Measurements from ENCODE around the gene JTB. TPM values are rescaled to one million over a fixed set of nuclear protein-coding genes. Genes with fewer than 3 reads are reported as not detected.

JTB gene
- polyA plus RNA-seq, 1 donor from 2014 or later: 257 TPM

DNA sequence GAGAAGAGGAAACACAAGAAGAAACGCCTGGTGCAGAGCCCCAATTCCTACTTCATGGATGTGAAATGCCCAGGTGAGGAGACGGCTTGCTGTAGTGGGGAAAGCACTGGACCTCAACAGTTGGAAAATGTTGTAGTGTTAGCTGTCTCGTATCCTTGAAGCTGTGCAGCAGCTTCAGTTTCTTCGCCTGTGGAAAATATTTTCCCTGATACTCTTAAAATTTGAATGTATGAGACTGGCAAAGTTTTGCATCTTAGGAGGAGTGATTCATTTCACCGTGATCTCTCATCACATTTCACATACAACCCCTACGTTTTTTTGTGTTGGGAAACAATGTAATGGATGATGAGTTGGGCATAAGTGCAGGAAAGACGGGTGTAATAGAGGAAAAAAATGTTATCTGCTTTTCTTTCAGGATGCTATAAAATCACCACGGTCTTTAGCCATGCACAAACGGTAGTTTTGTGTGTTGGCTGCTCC is 13.7 kb upstream of the JTB start:
- Histone ChIP-seq H3F3A (ENCODE audit: insufficient read depth, low read length, poor library complexity, severe bottlenecking) (no peaks in the 10 kb centered on the region), H3K9me3 (ENCODE audit: low read length) (no peaks in the 10 kb centered on the region), H3K36me3 (ENCODE audit: insufficient read depth, low read length) (peaks cover 8% of the 10 kb centered on the region), H3K4me3 (ENCODE audit: low read length) (peak overlapping the region; percentile 71), H3K9me2 (ENCODE audit: insufficient read depth, low read length) (no peaks in the 10 kb centered on the region), H3K27me3 (ENCODE audit: insufficient read depth, low read depth, low read length) (no peaks in the 10 kb centered on the region), H3K9ac (ENCODE audit: low read length) (peak overlapping the region; percentile 90), H2AFZ (ENCODE audit: low read depth, low read length) (peak overlapping the region; percentile 49), H4K20me1 (ENCODE audit: insufficient read depth) (no peaks in the 10 kb centered on the region), H3K4me2 (ENCODE audit: low read length) (peak overlapping the region; percentile 99), H3K27ac (ENCODE audit: low read length) (peak overlapping the region; percentile 88), H3K79me2 (replicated peaks; ENCODE audit: insufficient read depth, low read length) (peaks cover 15% of the 10 kb centered on the region)
- no peak for TF ChIP-seq SMC3 (conservative IDR thresholded peaks at IDR 0.05; ENCODE audit: poor library complexity)
- no peak for TF ChIP-seq EZH2 (IDR thresholded peaks at IDR 0.05; ENCODE audit: borderline replicate concordance, insufficient read depth, low read length, poor library complexity, severe bottlenecking)
- no peak for TF ChIP-seq RAD21 (conservative IDR thresholded peaks at IDR 0.05)
- TF ChIP-seq CTCF (IDR thresholded peaks at IDR 0.05; ENCODE audit: poor library complexity, severe bottlenecking): no peak
- TF ChIP-seq MXI1 (conservative IDR thresholded peaks at IDR 0.05; ENCODE audit: poor library complexity, severe bottlenecking): no peak
- TF ChIP-seq REST (IDR thresholded peaks at IDR 0.05; ENCODE audit: borderline replicate concordance): no peak
- TF ChIP-seq EP300 (conservative IDR thresholded peaks at IDR 0.05; ENCODE audit: poor library complexity, severe bottlenecking): no peak
- no peak for TF ChIP-seq POLR2AphosphoS5 (IDR thresholded peaks at IDR 0.05)
- TF ChIP-seq TAF1 (IDR thresholded peaks at IDR 0.05; ENCODE audit: low read depth): no peak

DNA sequence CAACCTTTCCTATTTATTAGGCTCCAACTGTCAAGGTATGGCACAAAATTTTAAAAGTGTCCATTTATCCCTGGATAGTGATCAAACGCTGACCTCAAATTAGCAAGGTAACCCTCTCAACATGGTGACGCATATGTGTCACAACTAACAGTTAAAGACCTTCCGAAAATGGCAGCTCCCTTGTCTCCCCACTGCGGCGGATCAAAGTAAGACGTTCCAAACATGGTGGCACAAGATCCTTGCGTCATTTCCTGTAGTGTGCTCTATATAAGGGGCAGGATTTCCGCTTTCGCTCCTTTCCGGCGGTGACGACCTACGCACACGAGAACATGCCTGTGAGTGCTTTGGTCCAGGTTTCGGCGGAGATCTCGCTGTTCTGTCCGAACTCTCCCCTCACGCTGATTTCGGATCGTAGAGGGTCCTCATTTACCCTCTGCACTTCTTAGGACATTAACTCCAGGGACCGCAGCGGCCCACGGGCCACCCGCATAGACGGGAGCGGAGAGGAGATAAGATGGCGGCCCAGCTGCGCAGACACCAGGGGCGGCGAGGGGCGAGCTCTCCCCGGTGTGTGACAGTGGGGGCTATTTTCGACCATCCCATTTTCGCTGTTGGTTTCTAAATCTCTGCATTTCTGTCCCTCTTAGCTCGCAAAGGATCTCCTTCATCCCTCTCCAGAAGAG is 13.1 kb upstream of the JTB start, which contains the start of gene RPS27:
TSS of gene RPS27 (plus strand) at position 295 of the 683 bp plus-strand sequence. CDS start at position 330, 35 bp downstream.
- Histone ChIP-seq H3K4me3 (ENCODE audit: low read length) (peak within 1 kb of the TSS; percentile 71), H3K27me3 (ENCODE audit: insufficient read depth, low read depth, low read length) (no peaks in the 10 kb centered on the region), H4K20me1 (ENCODE audit: insufficient read depth) (no peaks in the 10 kb centered on the region), H3K27ac (ENCODE audit: low read length) (peak within 1 kb of the TSS; percentile 88), H3K36me3 (ENCODE audit: insufficient read depth, low read length) (peaks cover 6% of the 10 kb centered on the region), H3K9ac (ENCODE audit: low read length) (peak within 1 kb of the TSS; percentile 90), H3K79me2 (replicated peaks; ENCODE audit: insufficient read depth, low read length) (peaks cover 15% of the 10 kb centered on the region), H2AFZ (ENCODE audit: low read depth, low read length) (peak within 1 kb of the TSS; percentile 49), H3F3A (ENCODE audit: insufficient read depth, low read length, poor library complexity, severe bottlenecking) (no peaks in the 10 kb centered on the region), H3K9me2 (ENCODE audit: insufficient read depth, low read length) (no peaks in the 10 kb centered on the region), H3K9me3 (ENCODE audit: low read length) (no peaks in the 10 kb centered on the region), H3K4me2 (ENCODE audit: low read length) (peak within 1 kb of the TSS; percentile 99)
- peak; percentile 85 for TF ChIP-seq EP300 (conservative IDR thresholded peaks at IDR 0.05; ENCODE audit: poor library complexity, severe bottlenecking)
- TF ChIP-seq TAF1 (IDR thresholded peaks at IDR 0.05; ENCODE audit: low read depth): peak; percentile 92
- peak; percentile 96 for TF ChIP-seq REST (IDR thresholded peaks at IDR 0.05; ENCODE audit: borderline replicate concordance)
- TF ChIP-seq EZH2 (IDR thresholded peaks at IDR 0.05; ENCODE audit: borderline replicate concordance, insufficient read depth, low read length, poor library complexity, severe bottlenecking): no peak
- peak; percentile 36 for TF ChIP-seq RAD21 (conservative IDR thresholded peaks at IDR 0.05)
- TF ChIP-seq POLR2AphosphoS5 (IDR thresholded peaks at IDR 0.05): peak; percentile 100
- TF ChIP-seq MXI1 (conservative IDR thresholded peaks at IDR 0.05; ENCODE audit: poor library complexity, severe bottlenecking): peak; percentile 96
- peak; percentile 45 for TF ChIP-seq CTCF (IDR thresholded peaks at IDR 0.05; ENCODE audit: poor library complexity, severe bottlenecking)
- peak; percentile 49 for TF ChIP-seq SMC3 (conservative IDR thresholded peaks at IDR 0.05; ENCODE audit: poor library complexity)

Measured in neural cell (in vitro differentiated cells).